Central memory CD4-positive, alpha-beta T cell (primary cell): ENCODE results near the gene TPSD1.

Source experiments
- DNase-seq: peaks from one replicate; pipeline ENCODE4 v3.0.0; 2022

The TPSD1 gene

DNA sequence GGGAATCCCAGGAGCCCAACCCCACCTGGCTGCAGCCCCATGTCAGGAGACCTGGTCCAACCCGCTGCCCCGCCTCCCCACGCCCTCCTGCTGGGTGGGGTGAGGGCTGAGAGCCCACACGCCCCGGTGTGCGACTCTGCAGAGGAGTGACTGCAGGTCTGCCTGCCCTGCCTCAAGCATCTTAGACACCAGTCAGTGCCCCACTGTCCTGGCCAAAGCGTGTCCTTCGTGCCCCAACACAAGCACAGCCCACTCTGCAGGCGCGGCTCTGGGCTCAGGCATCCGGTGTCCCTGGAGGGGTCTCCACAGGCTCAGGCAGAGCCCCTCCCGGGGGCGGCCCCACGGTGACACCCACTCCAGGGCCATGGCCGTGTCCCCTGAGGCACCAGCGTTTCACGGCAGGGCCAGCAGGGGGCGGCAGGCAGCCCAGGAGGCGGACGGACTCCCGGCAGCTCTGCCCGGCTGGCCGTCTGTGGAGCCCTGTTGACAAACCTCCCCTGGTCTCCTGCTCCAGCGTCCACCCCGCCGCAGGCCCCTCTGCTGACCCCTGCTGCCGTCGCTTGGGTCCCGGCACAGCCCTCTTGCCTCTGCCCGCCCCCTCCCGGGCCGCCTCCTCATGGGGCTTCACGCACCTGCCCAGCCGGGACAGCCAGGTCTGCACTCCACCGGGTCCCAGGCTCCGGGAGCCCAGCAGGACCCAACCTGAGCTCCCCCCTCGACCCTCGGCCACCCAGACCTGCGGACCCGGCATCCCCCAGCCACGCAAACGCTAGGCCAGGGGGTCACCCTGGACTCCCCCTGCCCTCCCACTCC, 45.0 kb downstream of the TPSD1 start:
- peak; percentile 62 for DNase-seq

DNA sequence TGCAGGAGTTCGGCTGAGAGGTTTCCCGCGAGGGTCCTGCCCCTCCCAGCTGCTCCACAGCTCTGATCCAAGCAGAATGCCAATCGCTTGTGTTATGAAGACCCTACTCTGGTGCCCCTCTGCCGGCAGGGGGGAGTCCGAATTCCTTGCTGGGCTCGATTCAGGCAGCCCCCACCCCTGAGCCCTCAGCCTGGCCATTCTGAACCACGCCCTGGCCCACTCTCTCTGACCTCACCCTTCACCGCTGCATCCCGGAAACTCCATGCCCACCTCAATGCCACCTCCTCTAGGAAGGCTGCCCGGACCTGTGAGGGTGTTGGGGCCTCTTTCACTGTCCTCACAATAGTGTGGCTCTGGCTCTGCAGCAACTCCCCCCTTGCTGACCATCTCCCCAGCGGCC, 45.7 kb downstream of the TPSD1 start:
- DNase-seq = no peak

DNA sequence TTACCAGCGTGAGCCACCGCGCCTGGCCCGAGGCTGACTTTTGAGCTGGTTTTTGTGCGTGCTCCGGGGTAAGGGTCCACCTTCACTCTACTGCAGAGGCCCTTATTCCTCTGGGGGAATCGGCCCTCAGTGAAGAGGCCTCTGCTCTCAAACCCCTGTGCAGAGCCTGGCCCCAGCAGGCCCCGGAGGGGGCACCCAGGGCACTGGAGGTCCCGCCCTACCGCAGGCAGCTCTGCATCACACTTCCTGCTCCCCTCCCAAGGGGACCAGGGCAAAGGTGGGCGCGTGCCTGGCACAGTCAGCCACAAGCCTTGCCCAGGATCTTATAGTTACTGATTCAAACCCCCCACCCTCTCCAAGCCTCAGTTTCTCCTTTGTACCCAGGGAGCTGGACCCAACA, 50.0 kb downstream of the TPSD1 start:
- DNase-seq = no peak

DNA sequence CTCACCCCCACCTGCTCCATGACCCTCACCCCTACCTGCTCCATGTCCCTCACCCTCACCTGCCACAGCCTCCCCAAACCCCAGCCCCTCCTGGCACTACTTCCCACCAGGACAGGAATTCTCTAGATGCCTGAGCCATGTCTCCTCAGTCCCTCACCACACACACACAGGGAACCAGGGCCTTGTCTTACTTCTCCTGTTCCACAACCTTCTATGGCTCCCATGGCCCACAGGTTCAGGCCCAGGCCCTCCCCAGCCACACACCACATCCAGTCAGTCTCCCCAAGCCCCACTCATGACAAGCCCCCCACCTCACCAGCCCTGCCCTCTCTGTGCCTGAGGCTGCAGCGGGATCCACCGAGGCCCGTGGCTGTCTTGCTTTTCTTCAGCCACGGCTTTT, 50.5 kb downstream of the TPSD1 start:
- DNase-seq = no peak

DNA sequence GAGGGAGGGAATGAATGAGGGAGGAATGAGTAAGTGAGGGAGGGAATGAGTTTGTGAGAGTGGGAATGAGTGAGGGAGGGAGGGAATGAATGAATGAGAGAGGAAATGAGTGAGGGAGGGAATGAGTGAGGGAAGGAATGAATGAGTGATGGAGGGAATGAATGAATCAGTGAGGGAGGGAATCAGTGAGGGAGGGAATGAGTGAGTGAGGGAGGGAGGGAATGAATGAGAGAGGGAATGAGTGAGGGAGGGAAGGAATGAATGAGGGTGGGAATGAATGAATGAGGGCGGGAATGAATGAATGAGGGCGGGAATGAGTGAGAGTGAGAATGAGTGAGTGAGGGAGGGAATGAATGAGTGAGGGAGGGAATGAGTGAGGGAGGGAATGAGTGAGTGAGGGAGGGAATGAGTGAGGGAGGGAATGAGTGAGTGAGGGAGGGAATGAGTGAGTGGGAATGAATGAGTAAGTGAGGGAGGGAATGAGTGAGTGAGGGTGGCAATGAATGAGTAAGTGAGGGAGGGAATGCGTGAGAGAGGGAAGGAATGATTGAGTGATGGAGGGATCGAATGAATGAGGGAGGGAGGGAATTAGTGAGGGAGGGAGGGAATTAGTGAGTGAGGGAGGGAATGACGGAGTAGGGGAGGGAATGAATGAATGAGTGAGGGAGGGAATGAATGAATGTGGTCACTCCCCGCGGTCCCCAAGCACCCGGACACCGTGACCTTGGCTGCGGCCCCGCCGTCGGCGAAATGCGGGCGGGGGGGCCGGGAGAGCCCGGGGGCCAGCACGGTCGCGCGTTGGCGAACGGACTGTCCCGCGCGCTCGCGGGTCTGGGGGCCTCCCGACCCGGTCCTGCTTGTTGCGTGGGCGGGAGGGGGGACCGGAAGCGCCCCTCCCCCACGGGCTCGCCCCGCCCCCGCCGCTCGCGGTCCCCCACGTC, 52.4 kb downstream of the TPSD1 start:
- no peak for DNase-seq
